Pancreas (tissue), 10 donors: ENCODE measurements around the gene LASP1. TPM values are rescaled to one million over a fixed set of nuclear protein-coding genes. Genes with fewer than 3 reads are reported as not detected.

Experiments used
- ATAC-seq, 4 donors: fragments of 200-7000 bp; cut with Tn5 transposase; one replicate each; pipeline versions ENCODE4 v1.8.0 to v1.9.1; 2020; ENCODE audit warnings: mild to moderate bottlenecking in 4 of 4, moderate library complexity in 4 of 4
- DNase-seq, 6 donors: peaks; one replicate each; pipeline ENCODE4 v3.0.0-alpha.2; 2020
- FAIRE-seq: peaks from 2 replicates; lab custom pipeline; 2012; peaks lifted over from hg19 to GRCh38; lab: Jason Lieb, UNC
- H3K27ac ChIP-seq, 4 donors: fragments of 200-600 bp; sonication (generic); 1 replicate in 3 of 4; 2 replicates in 1 of 4; pipeline versions ENCODE4 v1.5.0 to v1.8.0; 2020
- H3K27me3 ChIP-seq, 4 donors: fragments of 200-600 bp; one replicate each; pipeline ENCODE4 v1.8.0; 2021
- H3K36me3 ChIP-seq, 3 donors: fragments of 200-600 bp; sonication (generic) in 1 of 3; one replicate each; pipeline versions ENCODE4 v1.5.0 to v1.8.0; 2020 to 2021
- H3K4me1 ChIP-seq, 3 donors: fragments of 200-600 bp; one replicate each; pipeline ENCODE4 v1.8.0; 2021
- H3K4me3 ChIP-seq, 4 donors: fragments of 200-600 bp; sonication (generic) in 2 of 4; one replicate each; pipeline versions ENCODE4 v1.5.0 to v1.8.0; 2020 to 2021
- H3K9me3 ChIP-seq, 4 donors: fragments of 200-600 bp; one replicate each; pipeline ENCODE4 v1.8.0; 2021
- WGBS, 2 donors: extraction: QIAGEN DNeasy Blood & Tissue Kit; methylation state at CpG; one replicate each; pipeline ENCODE4 v1.1.7; 2013; 5-methylcytosine and 5-hydroxymethylcytosine counted together
- intact Hi-C, 3 donors: fragments of 100-400 bp; cut with DNase I; formaldehyde crosslinking; loops; one replicate each; pipeline versions ENCODE4 v1.11.1 to v1.14.2; 2022
- polyA plus RNA-seq, 2 donors: library from polyadenylated mRNA; stranded (reverse); fragments of 200-250 nt; gene quantifications; one replicate each; pipeline ENCODE4 v1.2.3, GENCODE V29; 2013
- total RNA-seq, 6 donors: library from RNA; stranded (reverse); fragmentation: NEBNext Ultra II Directional in 4 of 6; extraction: Animal tissue kit (Norgen Biotek cat#: 25700) in 4 of 6; gene quantifications; one replicate each; pipeline versions ENCODE4 v1.2.1 to v1.2.4, GENCODE V29; 2021 to 2023
- TF ChIP-seq, protein P1 (sequence below), 4 donors: fragments of 200-600 bp; sonication (generic) in 3 of 4; IDR thresholded peaks; one replicate each; pipeline versions ENCODE4 v1.5.0 to v1.8.0; 2021; ENCODE audit warnings: antibody characterized with exemption in 4 of 4
- donor health status: healthy with polysubstance abuse.
- donor health status: DM: no; HTN: no; CAD: no; lungs with moderate emphysema.
- donor health status: DM: no; HTN: no; CAD: no.
- donor health status: control.
- donor health status: control.
- donor health status: Bipolar disorder and iron deficiency.
- donor health status: DM: yes; HTN: yes; CAD: no.
- donor health status: DM: no; HTN: no; CAD: no.
- donor health status: DM: no; HTN: no; CAD: no.
- donor health status: DM: yes; HTN: yes; CAD: no.

The LASP1 gene
- total and polyA plus RNA-seq, 8 donors = 35.7 to 98.6 (median 57.1) TPM

DNA sequence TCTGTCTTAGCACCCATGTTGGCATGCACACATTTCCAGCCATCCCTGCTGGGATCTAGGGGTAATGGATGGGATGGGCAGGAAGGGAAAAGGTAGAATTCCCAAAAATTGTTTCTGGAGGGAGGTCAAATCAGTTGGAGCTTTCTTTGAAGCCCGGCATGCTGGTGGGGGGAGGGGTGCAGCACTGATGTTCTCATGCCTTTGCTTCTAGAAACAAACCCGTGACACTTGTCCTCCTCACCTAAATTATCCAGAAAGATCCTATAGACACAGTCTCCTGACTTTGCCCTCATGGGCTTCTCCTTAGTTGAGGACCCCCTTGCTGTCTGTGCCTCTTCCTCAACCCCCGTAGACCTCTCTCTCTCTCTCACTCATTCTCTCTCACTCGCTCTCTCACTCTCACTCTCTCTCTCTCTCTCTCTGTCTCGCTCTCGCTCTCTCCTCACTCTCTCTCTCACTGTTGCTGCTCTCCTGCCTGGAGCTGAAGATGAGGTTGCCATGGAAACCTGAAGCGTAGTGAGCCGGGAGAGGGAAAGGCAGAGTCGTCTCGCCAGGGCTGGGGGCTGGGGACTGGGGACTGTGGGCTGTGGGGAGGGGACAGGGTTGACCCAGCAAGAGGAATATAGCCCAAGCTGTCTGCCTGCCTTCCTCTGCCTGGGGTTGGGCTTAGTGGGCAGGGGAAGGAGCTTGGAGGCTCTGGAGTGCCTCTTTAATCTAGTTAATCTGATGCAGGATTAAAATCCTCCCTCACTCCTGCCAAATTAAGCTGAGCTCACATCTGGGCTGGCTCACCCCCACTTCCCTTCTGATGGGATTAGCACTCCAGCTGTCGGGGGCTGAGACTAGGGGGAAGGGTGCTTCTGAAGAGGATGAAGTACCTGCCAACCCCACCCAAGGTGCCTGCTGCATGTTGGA lies 16.1 kb downstream of the LASP1 start:
- no peaks in the 10 kb centered on the region for H3K9me3 ChIP-seq
- no peak overlapping the region for H3K27ac ChIP-seq
- 27 to 28% methylated on average over 11 of the region's 11 CpGs for WGBS, 2 donors
- H3K36me3 ChIP-seq = peaks cover 0 to 23% (median 0%) of the 10 kb centered on the region in 3 donors
- H3K4me3 ChIP-seq = no peak overlapping the region
- TF ChIP-seq, protein P1, sequence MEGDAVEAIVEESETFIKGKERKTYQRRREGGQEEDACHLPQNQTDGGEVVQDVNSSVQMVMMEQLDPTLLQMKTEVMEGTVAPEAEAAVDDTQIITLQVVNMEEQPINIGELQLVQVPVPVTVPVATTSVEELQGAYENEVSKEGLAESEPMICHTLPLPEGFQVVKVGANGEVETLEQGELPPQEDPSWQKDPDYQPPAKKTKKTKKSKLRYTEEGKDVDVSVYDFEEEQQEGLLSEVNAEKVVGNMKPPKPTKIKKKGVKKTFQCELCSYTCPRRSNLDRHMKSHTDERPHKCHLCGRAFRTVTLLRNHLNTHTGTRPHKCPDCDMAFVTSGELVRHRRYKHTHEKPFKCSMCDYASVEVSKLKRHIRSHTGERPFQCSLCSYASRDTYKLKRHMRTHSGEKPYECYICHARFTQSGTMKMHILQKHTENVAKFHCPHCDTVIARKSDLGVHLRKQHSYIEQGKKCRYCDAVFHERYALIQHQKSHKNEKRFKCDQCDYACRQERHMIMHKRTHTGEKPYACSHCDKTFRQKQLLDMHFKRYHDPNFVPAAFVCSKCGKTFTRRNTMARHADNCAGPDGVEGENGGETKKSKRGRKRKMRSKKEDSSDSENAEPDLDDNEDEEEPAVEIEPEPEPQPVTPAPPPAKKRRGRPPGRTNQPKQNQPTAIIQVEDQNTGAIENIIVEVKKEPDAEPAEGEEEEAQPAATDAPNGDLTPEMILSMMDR (IDR thresholded peaks at IDR 0.05) = no peak
- DNase-seq = no peak
- H3K27me3 ChIP-seq = no peaks in the 10 kb centered on the region
- intact Hi-C loops = no loop called here
- FAIRE-seq = no peak
- peaks cover 18 to 29% (median 22%) of the 10 kb centered on the region in 3 donors for H3K4me1 ChIP-seq
- peak; percentile 9 to 34 (median 24) for ATAC-seq

DNA sequence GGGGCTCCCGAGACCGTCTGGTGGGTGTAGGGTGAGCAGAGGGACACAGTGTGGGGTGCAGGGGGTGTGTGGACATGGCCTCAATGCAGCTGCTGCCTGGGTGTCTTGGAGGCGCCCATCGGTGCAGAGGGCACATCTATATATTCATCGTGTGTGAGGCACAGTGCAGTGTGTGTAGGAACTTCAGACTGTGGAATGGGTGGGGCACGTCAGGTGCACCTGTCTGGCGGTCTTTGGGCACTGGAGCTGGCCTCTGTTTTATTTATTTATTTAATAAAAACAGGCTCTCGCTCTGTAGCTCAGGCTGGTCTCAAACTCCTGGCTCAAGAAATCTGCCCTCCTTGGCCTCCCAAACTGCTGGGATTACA lies 16.8 kb downstream of the LASP1 start:
- no peaks in the 10 kb centered on the region for H3K27me3 ChIP-seq
- DNase-seq (no peak), ATAC-seq (peak in 2 of 4 donors; percentile 11 to 34), FAIRE-seq (no peak)
- H3K4me1 ChIP-seq = peaks cover 14 to 23% (median 16%) of the 10 kb centered on the region in 3 donors
- no peak overlapping the region for H3K27ac ChIP-seq
- intact Hi-C loops = no loop called here
- no peak overlapping the region for H3K4me3 ChIP-seq
- TF ChIP-seq, protein P1 (IDR thresholded peaks at IDR 0.05) = no peak
- no peaks in the 10 kb centered on the region for H3K9me3 ChIP-seq
- 44 to 54% methylated on average over 8 of the region's 8 CpGs for WGBS, 2 donors
- H3K36me3 ChIP-seq = peaks cover 0 to 30% (median 0%) of the 10 kb centered on the region in 3 donors

DNA sequence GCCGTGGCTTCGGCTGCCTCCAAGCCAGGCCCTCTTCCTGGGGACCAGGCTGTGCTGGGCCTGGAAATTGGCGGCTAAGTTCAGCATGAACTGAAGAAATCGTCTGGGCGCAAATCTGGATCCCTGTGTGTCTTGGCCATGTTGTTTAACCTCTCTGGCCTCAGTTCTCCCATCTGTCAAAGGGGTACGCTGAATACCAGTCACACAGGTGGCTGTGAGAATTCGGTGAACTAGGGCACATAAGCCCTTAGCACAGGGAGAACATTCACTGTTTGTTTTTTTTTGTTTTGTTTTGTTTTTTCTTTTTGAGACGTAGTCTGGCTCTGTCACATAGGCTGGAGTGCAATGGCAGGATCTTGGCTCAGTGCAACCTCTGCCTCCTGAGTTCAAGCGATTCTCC lies 19.0 kb downstream of the LASP1 start:
- Histone ChIP-seq H3K4me1 (peaks cover 12 to 28% (median 14%) of the 10 kb centered on the region in 3 donors), H3K27ac (no peak overlapping the region), H3K9me3 (no peaks in the 10 kb centered on the region), H3K27me3 (no peaks in the 10 kb centered on the region), H3K36me3 (peaks cover 0 to 31% (median 6%) of the 10 kb centered on the region in 3 donors), H3K4me3 (no peak overlapping the region)
- WGBS, 2 donors = 84 to 90% methylated on average over 9 of the region's 9 CpGs
- FAIRE-seq = no peak
- no peak for DNase-seq
- TF ChIP-seq, protein P1 (IDR thresholded peaks at IDR 0.05) = no peak
- no peak for ATAC-seq
- intact Hi-C loops = no loop called here

DNA sequence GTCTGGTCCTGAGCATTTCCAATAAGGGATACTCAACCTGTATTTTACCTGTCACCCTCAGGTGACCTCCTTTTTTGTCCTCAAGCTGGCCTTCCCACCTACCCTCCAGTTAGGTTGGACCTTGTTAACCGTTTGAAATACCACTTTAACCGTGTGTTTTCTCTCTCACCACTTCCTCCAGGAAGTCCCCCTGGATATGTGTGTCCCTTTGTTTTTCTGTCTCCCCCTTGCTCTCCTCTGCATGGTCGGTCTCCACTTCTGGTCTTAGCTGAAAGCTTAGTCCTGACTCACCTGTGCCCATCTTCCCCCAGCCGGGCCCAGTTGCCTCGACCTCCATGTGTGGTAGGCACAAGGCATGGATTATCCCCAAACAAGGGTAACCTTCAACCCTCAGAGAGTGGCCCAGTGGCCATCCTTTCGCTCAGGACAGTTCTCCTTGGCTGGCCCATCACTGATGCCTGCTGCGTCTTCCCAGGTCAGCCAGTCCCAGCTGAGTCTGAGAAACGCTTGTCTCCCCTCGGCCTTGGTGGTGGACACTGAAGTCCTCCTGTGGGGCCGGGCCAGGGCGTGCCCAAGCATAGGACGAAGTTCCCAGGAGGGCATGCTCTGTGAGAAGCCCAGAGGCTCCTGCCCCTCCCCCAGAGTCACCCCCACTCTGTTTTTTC lies 20.0 kb downstream of the LASP1 start:
- 86 to 89% methylated on average over 12 of the region's 12 CpGs for WGBS, 2 donors
- H3K4me1 ChIP-seq = peaks cover 9 to 28% (median 10%) of the 10 kb centered on the region in 3 donors
- no peak for ATAC-seq
- no peak overlapping the region for H3K27ac ChIP-seq
- no peaks in the 10 kb centered on the region for H3K9me3 ChIP-seq
- no peak overlapping the region for H3K4me3 ChIP-seq
- DNase-seq = no peak
- peaks cover 0 to 31% (median 6%) of the 10 kb centered on the region in 3 donors for H3K36me3 ChIP-seq
- FAIRE-seq = no peak
- intact Hi-C loops = no loop called here
- H3K27me3 ChIP-seq = no peaks in the 10 kb centered on the region
- TF ChIP-seq, protein P1 (IDR thresholded peaks at IDR 0.05) = no peak
